ENCODE data around the gene CREB5.

CREB5 gene

GRCh38 chr7:28723336-28723735 lies 311.0 kb downstream of the CREB5 start:
- DNase-seq, result no peak

- DNase-seq, result no peak
Measured at GRCh38 chr7:28724563-28724962, 312.2 kb downstream of the CREB5 start.

GRCh38 chr7:28725045-28725642 lies 312.8 kb downstream of the CREB5 start:
- DNase-seq, result no peak

- DNase-seq, result no peak
Measured at GRCh38 chr7:28725911-28726310, 313.6 kb downstream of the CREB5 start.

GRCh38 chr7:28726555-28726954 lies 314.2 kb downstream of the CREB5 start:
- DNase-seq, result no peak

GRCh38 chr7:28729281-28729680 lies 317.0 kb downstream of the CREB5 start:
- no peak for DNase-seq

GRCh38 chr7:28729727-28730126 lies 317.4 kb downstream of the CREB5 start:
- no peak for DNase-seq

GRCh38 chr7:28731092-28731658 lies 318.9 kb downstream of the CREB5 start:
- no peak for DNase-seq

GRCh38 chr7:28732071-28732869 lies 320.0 kb downstream of the CREB5 start:
- DNase-seq, result peak; percentile 34

- DNase-seq, result no peak
Measured at GRCh38 chr7:28733035-28733434, 320.7 kb downstream of the CREB5 start.

- DNase-seq, result no peak
Measured at GRCh38 chr7:28738412-28738811, 326.1 kb downstream of the CREB5 start.

- no peak for DNase-seq
Measured at GRCh38 chr7:28739128-28739527, 326.8 kb downstream of the CREB5 start.

GRCh38 chr7:28739826-28740225 lies 327.5 kb downstream of the CREB5 start:
- no peak for DNase-seq

GRCh38 chr7:28744951-28745350 lies 332.6 kb downstream of the CREB5 start:
- DNase-seq, result no peak

GRCh38 chr7:28745351-28745750 lies 333.0 kb downstream of the CREB5 start:
- DNase-seq, result no peak

- no peak for DNase-seq
Measured at GRCh38 chr7:28747404-28747803, 335.1 kb downstream of the CREB5 start.

GRCh38 chr7:28747854-28748253 lies 335.5 kb downstream of the CREB5 start:
- no peak for DNase-seq

- no peak for DNase-seq
Measured at GRCh38 chr7:28748346-28748745, 336.0 kb downstream of the CREB5 start.

- DNase-seq, result no peak
Measured at GRCh38 chr7:28748933-28749584, 336.7 kb downstream of the CREB5 start.

- no peak for DNase-seq
Measured at GRCh38 chr7:28749638-28750037, 337.3 kb downstream of the CREB5 start.

GRCh38 chr7:28750981-28751380 lies 338.7 kb downstream of the CREB5 start:
- DNase-seq, result no peak

GRCh38 chr7:28753613-28754012 lies 341.3 kb downstream of the CREB5 start:
- no peak for DNase-seq

- no peak for DNase-seq
Measured at GRCh38 chr7:28754027-28754426, 341.7 kb downstream of the CREB5 start.

GRCh38 chr7:28754447-28754846 lies 342.1 kb downstream of the CREB5 start:
- DNase-seq, result no peak
